GM12878 (cell line): ENCODE results near the gene COL19A1. TPM values are rescaled to one million over a fixed set of nuclear protein-coding genes. Genes with fewer than 3 reads are reported as not detected.
A peak's percentile ranks its signal among the peaks of the same experiment; 100 is the strongest.

Experiments used
- ATAC-seq: fragments of 200-7000 bp; cut with Tn5 transposase; 3 replicates; pipeline ENCODE4 v1.9.1; 2020; ENCODE audit warnings: mild to moderate bottlenecking, moderate library complexity
- BruUV-seq: library from RNA; stranded (reverse); fragments of 400-500 nt; replicated peaks from 2 replicates; lab custom pipeline; 2021; lab: Mats Ljungman, UMichigan
- CTCF ChIA-PET: fragments of 300-600 bp; sonication (Branson Sonifier 250); formaldehyde crosslinking; extraction: SDS; loops from one replicate; lab custom pipeline; 2021; ENCODE audit warnings: inconsistent platforms; lab: Yijun Ruan, JAX
- POLR2A ChIA-PET: fragments of 350-600 bp; formaldehyde crosslinking; extraction: SDS; loops from one replicate; lab custom pipeline; 2021; ENCODE audit warnings: inconsistent platforms; lab: Charles Lee
- RAD21 ChIA-PET: fragments of 300-600 bp; sonication (Branson Sonifier 250); formaldehyde crosslinking; loops from one replicate; lab custom pipeline; 2023; ENCODE audit warnings: antibody characterized with exemption; ENCODE audit not compliant: unreplicated experiment; lab: Charles Lee
- SMC1A ChIA-PET: fragments of 300-600 bp; sonication (Branson Sonifier 250); formaldehyde crosslinking; loops from one replicate; lab custom pipeline; 2023; ENCODE audit not compliant: unreplicated experiment, uncharacterized antibody; lab: Charles Lee
- DNase-seq: peaks from one replicate; pipeline ENCODE4 v3.0.0-alpha.2; 2011; ENCODE audit warnings: low read depth, low spot score
- FAIRE-seq: peaks from 3 replicates; lab custom pipeline; 2011; peaks lifted over from hg19 to GRCh38; lab: Jason Lieb, UNC
- H2AFZ ChIP-seq: 2 replicates; pipeline ENCODE4 v1.6.0; 2011; ENCODE audit warnings: low read depth, low read length, control low read depth; ENCODE audit not compliant: control insufficient read depth
- H3K27ac ChIP-seq: 2 replicates; pipeline ENCODE4 v1.5.1; 2011; ENCODE audit warnings: control low read depth; ENCODE audit not compliant: control insufficient read depth, insufficient read depth
- H3K27me3 ChIP-seq, 2 experiments: replicated peaks in 1 of 2; 2 replicates each; pipeline versions ENCODE4 v1.6.0 to v1.6.1; 2011; ENCODE audit warnings: low read length in 1 of 2; ENCODE audit not compliant: control insufficient read depth in 2 of 2, insufficient read depth in 2 of 2
- H3K36me3 ChIP-seq, 2 experiments: 2 replicates each; pipeline ENCODE4 v1.5.1; 2011; ENCODE audit warnings: low read length in 1 of 2; ENCODE audit not compliant: control insufficient read depth in 2 of 2, insufficient read depth in 2 of 2
- H3K4me1 ChIP-seq: 2 replicates; pipeline ENCODE4 v1.6.1; 2011; ENCODE audit warnings: mild to moderate bottlenecking, low read length, moderate library complexity, mixed read lengths; ENCODE audit not compliant: control insufficient read depth, insufficient read depth
- H3K4me2 ChIP-seq: 2 replicates; pipeline ENCODE4 v1.6.0; 2011; ENCODE audit warnings: control low read depth; ENCODE audit not compliant: control insufficient read depth, insufficient read depth
- H3K4me3 ChIP-seq: fragments of 200-600 bp; sonication (generic); 2 replicates; pipeline ENCODE4 v1.5.1; 2016
- H3K79me2 ChIP-seq: 2 replicates; pipeline ENCODE4 v1.6.0; 2011; ENCODE audit warnings: low read length; ENCODE audit not compliant: control insufficient read depth, insufficient read depth
- H3K9ac ChIP-seq: 2 replicates; pipeline ENCODE4 v1.8.0; 2011; ENCODE audit warnings: low read length, control low read depth, mixed read lengths; ENCODE audit not compliant: control insufficient read depth, insufficient read depth
- H3K9me3 ChIP-seq: replicated peaks from 3 replicates; pipeline ENCODE4 v1.5.1; 2011; ENCODE audit warnings: mild to moderate bottlenecking, low read length; ENCODE audit not compliant: control insufficient read depth, insufficient read depth
- H4K20me1 ChIP-seq: 2 replicates; pipeline ENCODE4 v1.6.0; 2011; ENCODE audit not compliant: control insufficient read depth, insufficient read depth
- CUX1 ChIP-seq: IDR thresholded peaks from 2 replicates; pipeline ENCODE4 v1.6.1; 2012; ENCODE audit warnings: improper control_type of control experiment, low read depth, low read length; ENCODE audit not compliant: insufficient replicate concordance
- GABPA ChIP-seq: IDR thresholded peaks from 2 replicates; pipeline ENCODE4 v1.6.1; 2014; ENCODE audit warnings: antibody characterized with exemption, low read depth, mild to moderate bottlenecking, inconsistent platforms
- IKZF1 ChIP-seq: fragments of 450-650 bp; conservative IDR thresholded peaks from 2 replicates; pipeline ENCODE4 v1.6.1; 2017; ENCODE audit warnings: antibody characterized with exemption, mild to moderate bottlenecking
- IRF5 ChIP-seq: fragments of 450-650 bp; IDR thresholded peaks from 2 replicates; pipeline ENCODE4 v1.6.1; 2017; ENCODE audit warnings: borderline replicate concordance
- NRF1 ChIP-seq: conservative IDR thresholded peaks from 2 replicates; pipeline ENCODE4 v1.6.1; 2011; ENCODE audit warnings: mild to moderate bottlenecking, low read depth, low read length, improper control_type of control experiment
- PAX8 ChIP-seq: fragments of 450-650 bp; IDR thresholded peaks from 2 replicates; pipeline ENCODE4 v1.6.1; 2017; ENCODE audit warnings: mild to moderate bottlenecking, moderate library complexity
- RUNX3 ChIP-seq: IDR thresholded peaks from 2 replicates; pipeline ENCODE4 v1.6.1; 2012; ENCODE audit warnings: low read length, inconsistent platforms
- TAF1 ChIP-seq: IDR thresholded peaks from 2 replicates; pipeline ENCODE4 v1.6.1; 2011; ENCODE audit warnings: mild to moderate bottlenecking, low read depth, low read length, borderline replicate concordance
- WGBS: methylation state at CpG from one replicate; pipeline ENCODE4 v1.1.6; 2016; ENCODE audit warnings: low lambda C conversion rate; ENCODE audit not compliant: insufficient replicate concordance, insufficient coverage; ENCODE audit errors: missing lambda C conversion rate; 5-methylcytosine and 5-hydroxymethylcytosine counted together
- in situ Hi-C: fragments of 300-500 bp; cut with MboI; formaldehyde crosslinking; loops from 9 replicates; pipeline ENCODE4 v1.14.3; 2018; ENCODE audit warnings: mixed read lengths
- intact Hi-C: fragments of 100-400 bp; cut with micrococcal nuclease; formaldehyde crosslinking; loops from one replicate; pipeline ENCODE4 v1.14.2; 2022; ENCODE audit not compliant: unreplicated experiment
- polyA plus RNA-seq, 11 experiments: library from polyadenylated mRNA; depleted of rRNA in 4 of 11; unstranded in 6 of 11; stranded (reverse) in 5 of 11; fragments of >200 nt; fragmentation: Nextera tagmentation in 4 of 11; fragmentation: Illumina TruSeq in 1 of 11; extraction: Ambion mirVana in 4 of 11; extraction: Trizol in 1 of 11; gene quantifications; 1 replicate in 1 of 11; 2 replicates in 10 of 11; pipeline versions ENCODE4 v1.2.1 to v1.2.3, GENCODE V29; 2011 to 2016; ENCODE audit warnings: inconsistent platforms in 2 of 11, missing spikeins in 2 of 11, low read depth in 1 of 11
- total RNA-seq, 4 experiments: library from RNA; depleted of rRNA in 3 of 4; stranded (reverse); fragments of >200 nt in 3 of 4; fragmentation: Illumina TruSeq in 1 of 4; extraction: Trizol in 1 of 4; gene quantifications; 2 replicates each; pipeline versions ENCODE4 v1.2.1 to v1.2.3, GENCODE V29; 2013 to 2021

COL19A1 gene
- total and polyA plus RNA-seq, 10 of the 15 experiments (the other 5 are each of a cell fraction or from before 2014, with no cell fraction given), result 1.1 to 13.5 (median 4.1) TPM

GRCh38 chr6:70110126-70111022 is 244.0 kb downstream of the COL19A1 start:
- in situ Hi-C loops, result loop anchor here (5.0 to 25.0 kb wide), 4 partner anchors 278 to 1473 kb away; partner anchors contain the start of gene ADGRB3
- RAD21 ChIA-PET, result interaction anchor here (0.8 to 1.0 kb wide), 2 partner anchors 9 to 488 kb away, joined by 3 read pairs; no protein-coding TSS in a partner anchor

GRCh38 chr6:70111737-70112136 is 245.4 kb downstream of the COL19A1 start:
- no peaks in the 10 kb centered on the region for H3K4me1 ChIP-seq
- H3K4me2 ChIP-seq, result no peak overlapping the region
- CTCF ChIA-PET, result interaction anchor here (0.6 to 2.2 kb wide), 5 partner anchors 13 to 381 kb away, joined by 3 to 9 read pairs (median 3); no protein-coding TSS in a partner anchor
- no peaks in the 10 kb centered on the region for H3K36me3 ChIP-seq
- POLR2A ChIA-PET, result no interaction called here
- H2AFZ ChIP-seq, result no peak overlapping the region
- in situ Hi-C loops, result loop anchor here (5.0 to 25.0 kb wide), 4 partner anchors 279 to 1474 kb away; partner anchors contain the start of gene ADGRB3
- H3K79me2 ChIP-seq, result no peaks in the 10 kb centered on the region
- ATAC-seq, result no peak
- intact Hi-C loops, result no loop called here
- no peak overlapping the region for H3K9ac ChIP-seq
- SMC1A ChIA-PET, result interaction anchor here (1.1 to 5.9 kb wide), 2 partner anchors 277 to 393 kb away, joined by 3 to 65 read pairs; no protein-coding TSS in a partner anchor
- H3K27me3 ChIP-seq, result no peaks in the 10 kb centered on the region
- H4K20me1 ChIP-seq, result no peaks in the 10 kb centered on the region
- H3K27ac ChIP-seq, result no peak overlapping the region
- no peaks in the 10 kb centered on the region for H3K9me3 ChIP-seq
- BruUV-seq, result no TSS peak
- no peak for FAIRE-seq
- DNase-seq, result no peak
- RAD21 ChIA-PET, result interaction anchor here (0.8 to 1.6 kb wide), 2 partner anchors 55 to 490 kb away, joined by 3 to 4 read pairs; no protein-coding TSS in a partner anchor
- no peak overlapping the region for H3K4me3 ChIP-seq
- TF ChIP-seq IKZF1 (no peak), CUX1 (no peak), TAF1 (no peak), IRF5 (no peak)

More at GRCh38 chr6:70110126-70111022, 244.0 kb downstream of the COL19A1 start:
- CTCF ChIA-PET, result interaction anchor here (0.6 to 5.8 kb wide), 7 partner anchors 56 to 379 kb away, joined by 3 to 78 read pairs (median 3); no protein-coding TSS in a partner anchor
- POLR2A ChIA-PET, result no interaction called here
- BruUV-seq, result no TSS peak
- Histone ChIP-seq H3K9ac (no peak overlapping the region), H3K27ac (no peak overlapping the region), H3K27me3 (no peaks in the 10 kb centered on the region), H3K79me2 (no peaks in the 10 kb centered on the region), H2AFZ (no peak overlapping the region), H3K36me3 (no peaks in the 10 kb centered on the region), H3K4me3 (no peak overlapping the region), H4K20me1 (no peaks in the 10 kb centered on the region), H3K9me3 (no peaks in the 10 kb centered on the region), H3K4me1 (no peaks in the 10 kb centered on the region), H3K4me2 (no peak overlapping the region)
- DNase-seq (no peak), ATAC-seq (peak; percentile 49), FAIRE-seq (peak; percentile 35)
- no peak for TF ChIP-seq PAX8
- TF ChIP-seq GABPA, result no peak
- TF ChIP-seq NRF1, result no peak
- TF ChIP-seq RUNX3, result 0 out of 2 replicates have a peak, but pooled peaks have one; percentile 7
- intact Hi-C loops, result no loop called here
- SMC1A ChIA-PET, result interaction anchor here (1.2 to 5.9 kb wide), 6 partner anchors 12 to 431 kb away, joined by 3 to 65 read pairs (median 4); no protein-coding TSS in a partner anchor
- WGBS, result 15% methylated on average over 2 of the region's 2 CpGs
